T47D (cell line): ENCODE measurements around the gene KCTD11.

Experiments
- DNase-seq, 2 experiments: peaks; one replicate each; pipeline versions ENCODE4 v3.0.0 to v3.0.0-alpha.2; 2011 to 2012; ENCODE audit warnings: low read depth in 1 of 2, low spot score in 1 of 2
- JUND ChIP-seq: IDR thresholded peaks from 2 replicates; pipeline ENCODE4 v1.6.1; 2012; ENCODE audit warnings: low read depth
- in situ Hi-C: cut with HindIII; loops from 2 replicates; pipeline ENCODE4 v1.10.0; 2016; ENCODE audit warnings: low sequenced_read_pairs, low pct_unique_long_range_greater_than_20kb

KCTD11 gene

GRCh38 chr17:7340179-7340578, 11.8 kb upstream of the KCTD11 start:
- no peak for TF ChIP-seq JUND
- DNase-seq = no peak
- in situ Hi-C loops = no loop called here

- TF ChIP-seq JUND = no peak
- in situ Hi-C loops = no loop called here
- no peak for DNase-seq
Observed at GRCh38 chr17:7341842-7342241, 10.1 kb upstream of the KCTD11 start.

GRCh38 chr17:7343250-7343649, 8.7 kb upstream of the KCTD11 start:
- in situ Hi-C loops = no loop called here
- DNase-seq = no peak
- no peak for TF ChIP-seq JUND

- no peak for DNase-seq
- in situ Hi-C loops = no loop called here
- TF ChIP-seq JUND = no peak
Observed at GRCh38 chr17:7346761-7347614, 5.0 kb upstream of the KCTD11 start.

- no peak for TF ChIP-seq JUND
- DNase-seq = no peak
- in situ Hi-C loops = no loop called here
Observed at GRCh38 chr17:7347630-7348477, 4.1 kb upstream of the KCTD11 start.

- no peak for DNase-seq
- in situ Hi-C loops = no loop called here
- no peak for TF ChIP-seq JUND
Observed at GRCh38 chr17:7348478-7349242, 3.3 kb upstream of the KCTD11 start.

GRCh38 chr17:7352503-7352889, 534 bp downstream of the KCTD11 start:
- in situ Hi-C loops = no loop called here
- TF ChIP-seq JUND = no peak
- no peak for DNase-seq

GRCh38 chr17:7352910-7353635, 1.1 kb downstream of the KCTD11 start:
- DNase-seq = no peak
- in situ Hi-C loops = no loop called here
- no peak for TF ChIP-seq JUND

GRCh38 chr17:7354262-7354843, 2.4 kb downstream of the KCTD11 start:
- TF ChIP-seq JUND = no peak
- in situ Hi-C loops = no loop called here
- no peak for DNase-seq

GRCh38 chr17:7355053-7355452, 3.1 kb downstream of the KCTD11 start, which contains the start of gene TMEM95:
TSS of gene TMEM95 (plus strand) at chr17:7355156. CDS start at chr17:7355205, 49 bp downstream.
- in situ Hi-C loops = no loop called here
- DNase-seq = no peak
- TF ChIP-seq JUND = no peak

GRCh38 chr17:7355573-7355972, 3.6 kb downstream of the KCTD11 start:
- no peak for TF ChIP-seq JUND

More at GRCh38 chr17:7355573-7355972, 3.6 kb downstream of the KCTD11 start:
- in situ Hi-C loops = no loop called here
- DNase-seq = no peak
